HEK293T (cell line): ENCODE data around the gene ACACB.

Experiments used
- CTCF ChIA-PET: fragments of 350-600 bp; formaldehyde crosslinking; extraction: SDS; loops from one replicate; lab custom pipeline; 2021; ENCODE audit warnings: antibody characterized with exemption, inconsistent platforms; lab: Yijun Ruan, JAX
- POLR2A ChIA-PET: fragments of 350-600 bp; formaldehyde crosslinking; extraction: SDS; loops from one replicate; lab custom pipeline; 2020; ENCODE audit warnings: antibody characterized with exemption, inconsistent platforms; lab: Yijun Ruan, JAX
- DNase-seq: peaks from one replicate; pipeline ENCODE4 v3.0.0; 2012; ENCODE audit warnings: mixed read lengths; ENCODE audit errors: extremely low spot score
- BHLHE40 ChIP-seq: fragments of 450-650 bp; IDR thresholded peaks from 2 replicates; pipeline ENCODE4 v1.6.1; 2016; ENCODE audit warnings: mild to moderate bottlenecking, moderate library complexity, borderline replicate concordance
- ELF4 ChIP-seq: fragments of 450-650 bp; IDR thresholded peaks from 2 replicates; pipeline ENCODE4 v1.6.1; 2017; ENCODE audit warnings: antibody characterized with exemption
- FOXA1 ChIP-seq: fragments of 450-650 bp; IDR thresholded peaks from 2 replicates; pipeline ENCODE4 v1.6.1; 2016; ENCODE audit warnings: mild to moderate bottlenecking
- FOXK2 ChIP-seq: fragments of 450-650 bp; IDR thresholded peaks from 2 replicates; pipeline ENCODE4 v1.6.1; 2016; ENCODE audit warnings: mild to moderate bottlenecking
- FOXM1 ChIP-seq: fragments of 450-650 bp; IDR thresholded peaks from 2 replicates; pipeline ENCODE4 v1.6.1; 2017; ENCODE audit warnings: mild to moderate bottlenecking, borderline replicate concordance
- L3MBTL2 ChIP-seq: fragments of 450-650 bp; conservative IDR thresholded peaks from 2 replicates; pipeline ENCODE4 v1.6.1; 2016; ENCODE audit warnings: mild to moderate bottlenecking
- SP1 ChIP-seq: fragments of 450-650 bp; IDR thresholded peaks from 2 replicates; pipeline ENCODE4 v1.6.1; 2017
- SUZ12 ChIP-seq: fragments of 450-650 bp; IDR thresholded peaks from 2 replicates; pipeline ENCODE4 v1.6.1; 2016; ENCODE audit warnings: mild to moderate bottlenecking

The ACACB gene

DNA sequence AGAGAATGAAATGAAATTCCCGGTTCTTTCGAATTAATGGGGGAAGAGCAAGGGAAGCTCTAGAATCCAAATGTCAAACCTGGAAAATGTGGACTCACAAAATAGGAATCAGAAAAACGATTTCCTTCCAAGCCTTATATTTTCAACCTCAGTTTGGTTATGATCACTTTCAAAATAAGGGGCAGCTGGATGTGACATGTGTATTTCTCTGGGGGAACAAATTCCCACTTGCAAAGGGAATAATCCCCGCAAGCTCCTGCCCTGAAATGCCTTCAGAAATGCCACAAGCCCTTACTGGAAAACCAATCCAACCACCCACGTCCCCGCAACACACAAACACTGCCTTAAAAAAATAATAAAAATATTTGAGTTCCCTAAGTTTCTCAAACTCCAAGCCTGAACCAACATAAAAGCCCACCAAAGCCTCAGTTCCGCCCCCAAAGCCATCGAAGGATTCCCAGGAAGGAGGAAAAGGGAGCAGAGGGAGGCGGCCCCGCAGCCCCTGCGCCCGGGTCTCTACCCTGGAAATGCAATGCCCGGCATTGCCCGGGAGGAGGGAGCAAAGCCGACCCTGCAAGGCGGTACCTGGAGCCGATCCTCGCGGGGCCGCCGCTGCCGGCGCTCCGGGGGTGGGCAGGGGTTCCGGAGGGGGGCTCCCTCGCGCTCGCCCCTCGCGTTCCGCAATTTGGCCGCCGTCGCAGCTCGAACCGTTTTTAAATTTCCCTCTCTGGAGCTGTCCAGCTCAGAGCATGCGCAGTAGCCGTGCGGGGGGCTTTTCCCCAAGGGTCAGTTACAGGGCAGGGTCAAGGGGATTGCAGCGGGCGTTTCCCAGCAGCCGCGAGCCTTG, 192.4 kb downstream of the ACACB start, which contains the start of gene FOXN4:
FOXN4 (minus strand) TSS at position 751 of the 847 bp plus-strand sequence. CDS start 963 bp downstream, outside the sequence.
- POLR2A ChIA-PET: no interaction called here
- CTCF ChIA-PET: no interaction called here
- peak; percentile 54 for DNase-seq
- TF ChIP-seq ELF4 (no peak), L3MBTL2 (peak; percentile 81)

- ChIA-PET CTCF (no interaction called here), POLR2A (no interaction called here)
- DNase-seq: peak; percentile 41
- TF ChIP-seq L3MBTL2: peak; percentile 60; the same call in 1 of the 2 replicates
- 0 out of 2 replicates have a peak, but pooled peaks have one; percentile 56 for TF ChIP-seq FOXM1
- TF ChIP-seq FOXK2: no peak
Observed at GRCh38 chr12:109309381-109310246, 193.2 kb downstream of the ACACB start.

- POLR2A ChIA-PET: interaction anchor here (1.6 kb wide), 1 partner anchor 21 kb away, joined by 4 read pairs; no protein-coding TSS in a partner anchor
- no peak for DNase-seq
- TF ChIP-seq L3MBTL2: peak; percentile 93
- no peak for TF ChIP-seq FOXM1
- no peak for TF ChIP-seq BHLHE40
- no peak for TF ChIP-seq FOXA1
- no peak for TF ChIP-seq SUZ12
- TF ChIP-seq SP1: no peak
- CTCF ChIA-PET: no interaction called here
Observed at GRCh38 chr12:109310247-109311125, 194.1 kb downstream of the ACACB start.
